K562 (cell line): ENCODE measurements around the gene GPR4. TPM values are rescaled to one million over a fixed set of nuclear protein-coding genes. Genes with fewer than 3 reads are reported as not detected.

Source experiments
- DMBX1 ChIP-seq: fragments of 250-450 bp; sonication (Bioruptor Pico); IDR thresholded peaks from 2 replicates; pipeline ENCODE4 v1.8.0; 2022; ENCODE audit warnings: inconsistent platforms, mild to moderate bottlenecking, moderate library complexity, borderline replicate concordance
- LCOR ChIP-seq: sonication (generic); formaldehyde crosslinking; IDR thresholded peaks from 2 replicates; pipeline ENCODE4 v1.8.0; 2022; ENCODE audit warnings: mild to moderate bottlenecking, missing genetic modification reagents
- NCOA1 ChIP-seq: fragments of 450-650 bp; IDR thresholded peaks from 2 replicates; pipeline ENCODE4 v1.6.1; 2016; ENCODE audit warnings: low read depth
- NUFIP1 ChIP-seq: fragments of 450-650 bp; IDR thresholded peaks from 2 replicates; pipeline ENCODE4 v1.6.1; 2018; ENCODE audit not compliant: partially characterized antibody
- POLR2G ChIP-seq: fragments of 200-400 bp; formaldehyde crosslinking; IDR thresholded peaks from 2 replicates; pipeline ENCODE4 v1.6.1; 2017; ENCODE audit warnings: low read depth, mild to moderate bottlenecking, antibody characterized with exemption, low read length, moderate library complexity
- POLR3A ChIP-seq: IDR thresholded peaks from 2 replicates; pipeline ENCODE4 v1.6.1; 2011; ENCODE audit warnings: borderline replicate concordance, mild to moderate bottlenecking, moderate library complexity; ENCODE audit not compliant: insufficient read length, insufficient read depth; ENCODE audit errors: extremely low read depth
- RBM14 ChIP-seq: fragments of 200-400 bp; formaldehyde crosslinking; IDR thresholded peaks from 2 replicates; pipeline ENCODE4 v1.6.1; 2018; ENCODE audit warnings: low read depth, mild to moderate bottlenecking, low read length, moderate library complexity, borderline replicate concordance; ENCODE audit not compliant: insufficient read depth
- SIN3A ChIP-seq, 2 experiments: fragments of 150-350 bp in 1 of 2; IDR thresholded peaks; 2 replicates each; pipeline ENCODE4 v1.6.1; 2011 to 2016; ENCODE audit warnings: borderline replicate concordance in 2 of 2, low read depth in 2 of 2, low read length in 2 of 2, mild to moderate bottlenecking in 2 of 2, moderate library complexity in 2 of 2; ENCODE audit not compliant: control insufficient read depth in 1 of 2
- ZNF57 ChIP-seq: fragments of 450-650 bp; formaldehyde crosslinking; IDR thresholded peaks from 2 replicates; pipeline ENCODE4 v1.4.0; 2020; ENCODE audit warnings: mild to moderate bottlenecking, moderate library complexity
- polyA plus RNA-seq, 8 experiments: library from polyadenylated mRNA; depleted of rRNA in 4 of 8; stranded (reverse) in 5 of 8; unstranded in 3 of 8; fragments of >200 nt; fragmentation: Nextera tagmentation in 2 of 8; fragmentation: Illumina TruSeq in 1 of 8; extraction: Ambion mirVana in 2 of 8; extraction: Trizol in 1 of 8; gene quantifications; 2 replicates each; pipeline versions ENCODE4 v1.2.1 to v1.2.3, GENCODE V29; 2011 to 2014; ENCODE audit warnings: inconsistent platforms in 1 of 8, missing spikeins in 1 of 8
- total RNA-seq, 7 experiments: library from RNA; depleted of rRNA in 6 of 7; stranded (reverse); fragments of >200 nt in 6 of 7; fragmentation: Illumina TruSeq in 2 of 7; extraction: Trizol in 2 of 7; gene quantifications; 2 replicates each; pipeline versions ENCODE4 v1.2.1 to v1.2.3, GENCODE V29; 2011 to 2021; ENCODE audit warnings: low replicate concordance in 1 of 7
- TF ChIP-seq, protein P1 (sequence below): fragments of 450-650 bp; IDR thresholded peaks from 2 replicates; pipeline ENCODE4 v1.6.1; 2016; ENCODE audit warnings: mild to moderate bottlenecking, moderate library complexity
- TF ChIP-seq, protein P2 (sequence below): fragments of 450-650 bp; formaldehyde crosslinking; conservative IDR thresholded peaks from 2 replicates; pipeline ENCODE4 v1.4.0; 2022; ENCODE audit warnings: mild to moderate bottlenecking, missing genetic modification characterization
- TF ChIP-seq, protein P3 (sequence below): fragments of 250-450 bp; sonication (Bioruptor Pico); IDR thresholded peaks from 2 replicates; pipeline ENCODE4 v1.8.0; 2021; ENCODE audit warnings: moderate library complexity, mild to moderate bottlenecking, inconsistent platforms

The GPR4 gene
- total and polyA plus RNA-seq, 9 of the 15 experiments (the other 6 are each of a cell fraction or from before 2014, with no cell fraction given) = 0.03 to 0.09 (median 0.04) TPM; not detected in 5

DNA sequence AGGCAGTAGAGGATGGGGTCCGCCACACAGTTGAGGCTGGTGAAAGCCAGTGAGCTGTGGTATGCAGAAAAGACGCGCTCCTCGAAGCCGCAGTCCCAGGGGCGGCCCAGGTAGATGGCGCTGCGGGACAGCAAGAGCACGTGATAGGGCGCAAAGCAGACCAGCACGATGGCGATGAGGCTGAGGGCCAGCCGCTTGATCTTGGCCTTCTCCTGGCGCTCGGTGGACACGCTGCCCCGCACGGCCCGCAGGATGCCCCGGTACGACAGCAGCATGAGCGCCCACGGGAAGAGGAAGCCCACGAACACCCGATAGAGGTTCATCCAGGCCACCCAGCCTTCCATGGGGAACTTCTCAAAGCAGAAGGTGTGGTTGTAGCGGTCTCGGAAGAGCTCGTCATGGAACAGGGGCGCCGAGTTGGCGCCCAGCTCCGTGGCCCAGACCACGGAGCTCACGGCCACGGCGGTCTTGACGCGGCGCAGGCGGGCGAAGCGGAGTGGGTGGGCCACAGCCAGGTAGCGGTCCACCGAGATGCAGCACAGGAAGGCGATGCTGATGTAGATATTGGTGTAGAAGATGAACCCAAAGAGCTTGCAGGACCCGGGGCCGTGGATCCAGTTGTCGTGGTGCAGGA, 10.9 kb downstream of the GPR4 start (continued):
- TF ChIP-seq, protein P1, sequence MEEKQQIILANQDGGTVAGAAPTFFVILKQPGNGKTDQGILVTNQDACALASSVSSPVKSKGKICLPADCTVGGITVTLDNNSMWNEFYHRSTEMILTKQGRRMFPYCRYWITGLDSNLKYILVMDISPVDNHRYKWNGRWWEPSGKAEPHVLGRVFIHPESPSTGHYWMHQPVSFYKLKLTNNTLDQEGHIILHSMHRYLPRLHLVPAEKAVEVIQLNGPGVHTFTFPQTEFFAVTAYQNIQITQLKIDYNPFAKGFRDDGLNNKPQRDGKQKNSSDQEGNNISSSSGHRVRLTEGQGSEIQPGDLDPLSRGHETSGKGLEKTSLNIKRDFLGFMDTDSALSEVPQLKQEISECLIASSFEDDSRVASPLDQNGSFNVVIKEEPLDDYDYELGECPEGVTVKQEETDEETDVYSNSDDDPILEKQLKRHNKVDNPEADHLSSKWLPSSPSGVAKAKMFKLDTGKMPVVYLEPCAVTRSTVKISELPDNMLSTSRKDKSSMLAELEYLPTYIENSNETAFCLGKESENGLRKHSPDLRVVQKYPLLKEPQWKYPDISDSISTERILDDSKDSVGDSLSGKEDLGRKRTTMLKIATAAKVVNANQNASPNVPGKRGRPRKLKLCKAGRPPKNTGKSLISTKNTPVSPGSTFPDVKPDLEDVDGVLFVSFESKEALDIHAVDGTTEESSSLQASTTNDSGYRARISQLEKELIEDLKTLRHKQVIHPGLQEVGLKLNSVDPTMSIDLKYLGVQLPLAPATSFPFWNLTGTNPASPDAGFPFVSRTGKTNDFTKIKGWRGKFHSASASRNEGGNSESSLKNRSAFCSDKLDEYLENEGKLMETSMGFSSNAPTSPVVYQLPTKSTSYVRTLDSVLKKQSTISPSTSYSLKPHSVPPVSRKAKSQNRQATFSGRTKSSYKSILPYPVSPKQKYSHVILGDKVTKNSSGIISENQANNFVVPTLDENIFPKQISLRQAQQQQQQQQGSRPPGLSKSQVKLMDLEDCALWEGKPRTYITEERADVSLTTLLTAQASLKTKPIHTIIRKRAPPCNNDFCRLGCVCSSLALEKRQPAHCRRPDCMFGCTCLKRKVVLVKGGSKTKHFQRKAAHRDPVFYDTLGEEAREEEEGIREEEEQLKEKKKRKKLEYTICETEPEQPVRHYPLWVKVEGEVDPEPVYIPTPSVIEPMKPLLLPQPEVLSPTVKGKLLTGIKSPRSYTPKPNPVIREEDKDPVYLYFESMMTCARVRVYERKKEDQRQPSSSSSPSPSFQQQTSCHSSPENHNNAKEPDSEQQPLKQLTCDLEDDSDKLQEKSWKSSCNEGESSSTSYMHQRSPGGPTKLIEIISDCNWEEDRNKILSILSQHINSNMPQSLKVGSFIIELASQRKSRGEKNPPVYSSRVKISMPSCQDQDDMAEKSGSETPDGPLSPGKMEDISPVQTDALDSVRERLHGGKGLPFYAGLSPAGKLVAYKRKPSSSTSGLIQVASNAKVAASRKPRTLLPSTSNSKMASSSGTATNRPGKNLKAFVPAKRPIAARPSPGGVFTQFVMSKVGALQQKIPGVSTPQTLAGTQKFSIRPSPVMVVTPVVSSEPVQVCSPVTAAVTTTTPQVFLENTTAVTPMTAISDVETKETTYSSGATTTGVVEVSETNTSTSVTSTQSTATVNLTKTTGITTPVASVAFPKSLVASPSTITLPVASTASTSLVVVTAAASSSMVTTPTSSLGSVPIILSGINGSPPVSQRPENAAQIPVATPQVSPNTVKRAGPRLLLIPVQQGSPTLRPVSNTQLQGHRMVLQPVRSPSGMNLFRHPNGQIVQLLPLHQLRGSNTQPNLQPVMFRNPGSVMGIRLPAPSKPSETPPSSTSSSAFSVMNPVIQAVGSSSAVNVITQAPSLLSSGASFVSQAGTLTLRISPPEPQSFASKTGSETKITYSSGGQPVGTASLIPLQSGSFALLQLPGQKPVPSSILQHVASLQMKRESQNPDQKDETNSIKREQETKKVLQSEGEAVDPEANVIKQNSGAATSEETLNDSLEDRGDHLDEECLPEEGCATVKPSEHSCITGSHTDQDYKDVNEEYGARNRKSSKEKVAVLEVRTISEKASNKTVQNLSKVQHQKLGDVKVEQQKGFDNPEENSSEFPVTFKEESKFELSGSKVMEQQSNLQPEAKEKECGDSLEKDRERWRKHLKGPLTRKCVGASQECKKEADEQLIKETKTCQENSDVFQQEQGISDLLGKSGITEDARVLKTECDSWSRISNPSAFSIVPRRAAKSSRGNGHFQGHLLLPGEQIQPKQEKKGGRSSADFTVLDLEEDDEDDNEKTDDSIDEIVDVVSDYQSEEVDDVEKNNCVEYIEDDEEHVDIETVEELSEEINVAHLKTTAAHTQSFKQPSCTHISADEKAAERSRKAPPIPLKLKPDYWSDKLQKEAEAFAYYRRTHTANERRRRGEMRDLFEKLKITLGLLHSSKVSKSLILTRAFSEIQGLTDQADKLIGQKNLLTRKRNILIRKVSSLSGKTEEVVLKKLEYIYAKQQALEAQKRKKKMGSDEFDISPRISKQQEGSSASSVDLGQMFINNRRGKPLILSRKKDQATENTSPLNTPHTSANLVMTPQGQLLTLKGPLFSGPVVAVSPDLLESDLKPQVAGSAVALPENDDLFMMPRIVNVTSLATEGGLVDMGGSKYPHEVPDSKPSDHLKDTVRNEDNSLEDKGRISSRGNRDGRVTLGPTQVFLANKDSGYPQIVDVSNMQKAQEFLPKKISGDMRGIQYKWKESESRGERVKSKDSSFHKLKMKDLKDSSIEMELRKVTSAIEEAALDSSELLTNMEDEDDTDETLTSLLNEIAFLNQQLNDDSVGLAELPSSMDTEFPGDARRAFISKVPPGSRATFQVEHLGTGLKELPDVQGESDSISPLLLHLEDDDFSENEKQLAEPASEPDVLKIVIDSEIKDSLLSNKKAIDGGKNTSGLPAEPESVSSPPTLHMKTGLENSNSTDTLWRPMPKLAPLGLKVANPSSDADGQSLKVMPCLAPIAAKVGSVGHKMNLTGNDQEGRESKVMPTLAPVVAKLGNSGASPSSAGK = peak; percentile 98
- TF ChIP-seq SIN3A (IDR thresholded peaks at IDR 0.05; ENCODE audit: borderline replicate concordance in 2 of 2, control insufficient read depth in 1 of 2, low read depth in 2 of 2, low read length in 2 of 2) (0 out of 4 replicates have a peak, but pooled peaks of 1 of the 2 experiments have one; percentile 29), NCOA1 (no peak), POLR3A (no peak), DMBX1 (CRISPR knock-in tag) (no peak), LCOR (CRISPR knock-in tag) (peak; percentile 70; the same call in 1 of the 2 replicates), POLR2G (peak; percentile 62), RBM14 (no peak), NUFIP1 (no peak), ZNF57 (CRISPR knock-in tag) (no peak)
- TF ChIP-seq, protein P2, sequence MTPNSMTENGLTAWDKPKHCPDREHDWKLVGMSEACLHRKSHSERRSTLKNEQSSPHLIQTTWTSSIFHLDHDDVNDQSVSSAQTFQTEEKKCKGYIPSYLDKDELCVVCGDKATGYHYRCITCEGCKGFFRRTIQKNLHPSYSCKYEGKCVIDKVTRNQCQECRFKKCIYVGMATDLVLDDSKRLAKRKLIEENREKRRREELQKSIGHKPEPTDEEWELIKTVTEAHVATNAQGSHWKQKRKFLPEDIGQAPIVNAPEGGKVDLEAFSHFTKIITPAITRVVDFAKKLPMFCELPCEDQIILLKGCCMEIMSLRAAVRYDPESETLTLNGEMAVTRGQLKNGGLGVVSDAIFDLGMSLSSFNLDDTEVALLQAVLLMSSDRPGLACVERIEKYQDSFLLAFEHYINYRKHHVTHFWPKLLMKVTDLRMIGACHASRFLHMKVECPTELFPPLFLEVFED = no peak
- TF ChIP-seq, protein P3, sequence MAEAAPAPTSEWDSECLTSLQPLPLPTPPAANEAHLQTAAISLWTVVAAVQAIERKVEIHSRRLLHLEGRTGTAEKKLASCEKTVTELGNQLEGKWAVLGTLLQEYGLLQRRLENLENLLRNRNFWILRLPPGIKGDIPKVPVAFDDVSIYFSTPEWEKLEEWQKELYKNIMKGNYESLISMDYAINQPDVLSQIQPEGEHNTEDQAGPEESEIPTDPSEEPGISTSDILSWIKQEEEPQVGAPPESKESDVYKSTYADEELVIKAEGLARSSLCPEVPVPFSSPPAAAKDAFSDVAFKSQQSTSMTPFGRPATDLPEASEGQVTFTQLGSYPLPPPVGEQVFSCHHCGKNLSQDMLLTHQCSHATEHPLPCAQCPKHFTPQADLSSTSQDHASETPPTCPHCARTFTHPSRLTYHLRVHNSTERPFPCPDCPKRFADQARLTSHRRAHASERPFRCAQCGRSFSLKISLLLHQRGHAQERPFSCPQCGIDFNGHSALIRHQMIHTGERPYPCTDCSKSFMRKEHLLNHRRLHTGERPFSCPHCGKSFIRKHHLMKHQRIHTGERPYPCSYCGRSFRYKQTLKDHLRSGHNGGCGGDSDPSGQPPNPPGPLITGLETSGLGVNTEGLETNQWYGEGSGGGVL (CRISPR knock-in tag) = no peak
